A673 (cell line): ENCODE results near the gene C9orf40. TPM values are rescaled to one million over a fixed set of nuclear protein-coding genes. Genes with fewer than 3 reads are reported as not detected.

Experiments used
- BruUV-seq: library from RNA; stranded (reverse); fragments of 400-500 nt; replicated peaks from 2 replicates; lab custom pipeline; 2021; lab: Mats Ljungman, UMichigan
- CTCF ChIA-PET: fragments of 300-600 bp; sonication (Branson Sonifier 250); formaldehyde crosslinking; loops from one replicate; lab custom pipeline; 2022; ENCODE audit warnings: antibody characterized with exemption; lab: Charles Lee
- POLR2A ChIA-PET: fragments of 300-600 bp; sonication (Branson Sonifier 250); formaldehyde crosslinking; loops from one replicate; lab custom pipeline; 2022; ENCODE audit warnings: antibody characterized with exemption; ENCODE audit not compliant: low non-redundant PET; lab: Charles Lee
- DNase-seq: peaks from one replicate; pipeline ENCODE4 v3.0.0-alpha.2; 2015; ENCODE audit warnings: low spot score
- H3K27ac ChIP-seq: fragments of 200-600 bp; sonication (generic); 2 replicates; pipeline ENCODE4 v1.5.1; 2016; ENCODE audit warnings: mixed run types, low read depth, mild to moderate bottlenecking, mixed read lengths, antibody characterized with exemption, low read length; ENCODE audit not compliant: poor library complexity, severe bottlenecking
- H3K27me3 ChIP-seq: fragments of 200-600 bp; sonication (generic); replicated peaks from 2 replicates; pipeline ENCODE4 v1.6.1; 2017; ENCODE audit warnings: mixed run types, low read depth, mild to moderate bottlenecking, mixed read lengths, antibody characterized with exemption, low read length; ENCODE audit not compliant: insufficient read depth, poor library complexity
- H3K36me3 ChIP-seq: fragments of 200-600 bp; sonication (generic); 2 replicates; pipeline ENCODE4 v1.6.1; 2016; ENCODE audit warnings: mixed run types, mild to moderate bottlenecking, mixed read lengths, antibody characterized with exemption, low read length; ENCODE audit not compliant: insufficient read depth, poor library complexity, severe bottlenecking
- H3K4me1 ChIP-seq: fragments of 200-600 bp; sonication (generic); 2 replicates; pipeline ENCODE4 v1.6.1; 2017; ENCODE audit warnings: mixed run types, mild to moderate bottlenecking, mixed read lengths, antibody characterized with exemption, low read length; ENCODE audit not compliant: insufficient read depth, poor library complexity, severe bottlenecking
- H3K4me3 ChIP-seq: fragments of 200-600 bp; sonication (generic); 2 replicates; pipeline ENCODE4 v1.5.1; 2016; ENCODE audit warnings: low read depth, mixed run types, mild to moderate bottlenecking, mixed read lengths, low read length; ENCODE audit not compliant: poor library complexity, severe bottlenecking
- H3K9me3 ChIP-seq: fragments of 200-600 bp; sonication (generic); 2 replicates; pipeline ENCODE4 v1.6.1; 2016; ENCODE audit warnings: mixed run types, low read depth, mild to moderate bottlenecking, mixed read lengths, antibody characterized with exemption, low read length; ENCODE audit not compliant: poor library complexity, severe bottlenecking
- CTCF ChIP-seq: fragments of 300-800, 200-600 bp; sonication (generic); conservative IDR thresholded peaks from 2 replicates; pipeline ENCODE4 v1.5.1; 2017; ENCODE audit warnings: low read depth, mild to moderate bottlenecking, antibody characterized with exemption, low read length, moderate library complexity, mixed read lengths
- EZH2 ChIP-seq: fragments of 200-600 bp; sonication (generic); IDR thresholded peaks from 2 replicates; pipeline ENCODE4 v1.6.1; 2017; ENCODE audit warnings: borderline replicate concordance, low read depth, mild to moderate bottlenecking, mixed read lengths, antibody characterized with exemption, low read length; ENCODE audit not compliant: poor library complexity, severe bottlenecking
- intact Hi-C: fragments of 100-400 bp; cut with micrococcal nuclease; formaldehyde crosslinking; loops from one replicate; pipeline ENCODE4 v1.10.0; 2022; ENCODE audit not compliant: unreplicated experiment
- total RNA-seq: library from RNA; stranded (reverse); gene quantifications from 2 replicates; pipeline ENCODE4 v1.2.3, GENCODE V29; 2021

The C9orf40 gene
- total RNA-seq, 1 experiment from 2014 or later = 16.8 TPM

- ChIA-PET CTCF (interaction anchor here (0.7 kb wide), 1 partner anchor 179 kb away, joined by 5 read pairs; no protein-coding TSS in a partner anchor), POLR2A (no interaction called here)
- BruUV-seq = TSS peak; percentile 54
- H3K4me3 ChIP-seq = peak overlapping the region; percentile 94
- intact Hi-C loops = loop anchor here (5.0 kb wide), 1 partner anchor 74 kb away; the partner anchor contains the start of gene CARNMT1
- TF ChIP-seq CTCF = no peak
- H3K27ac ChIP-seq = peak overlapping the region; percentile 93
- no peaks in the 10 kb centered on the region for H3K36me3 ChIP-seq
- peaks cover 11% of the 10 kb centered on the region for H3K4me1 ChIP-seq
- H3K9me3 ChIP-seq = no peaks in the 10 kb centered on the region
- no peaks in the 10 kb centered on the region for H3K27me3 ChIP-seq
- DNase-seq = no peak
Observed at GRCh38 chr9:74953235-74953751, 581 bp upstream of the C9orf40 start.

GRCh38 chr9:74951725-74952151, 974 bp downstream of the C9orf40 start:
- Histone ChIP-seq H3K9me3 (no peaks in the 10 kb centered on the region), H3K36me3 (peaks cover 3% of the 10 kb centered on the region), H3K27me3 (no peaks in the 10 kb centered on the region), H3K27ac (peak overlapping the region; percentile 93), H3K4me3 (peak overlapping the region; percentile 94), H3K4me1 (peaks cover 11% of the 10 kb centered on the region)
- intact Hi-C loops = loop anchor here (5.0 kb wide), 1 partner anchor 76 kb away; the partner anchor contains the start of gene CARNMT1
- no TSS peak for BruUV-seq
- DNase-seq = no peak
- TF ChIP-seq CTCF = no peak
- no peak for TF ChIP-seq EZH2
- ChIA-PET CTCF (interaction anchor here (0.6 to 1.5 kb wide), 3 partner anchors 175 to 597 kb away, joined by 3 read pairs; no protein-coding TSS in a partner anchor), POLR2A (no interaction called here)

- Histone ChIP-seq H3K9me3 (no peaks in the 10 kb centered on the region), H3K36me3 (peaks cover 3% of the 10 kb centered on the region), H3K27ac (peak overlapping the region; percentile 93), H3K27me3 (no peaks in the 10 kb centered on the region), H3K4me3 (peak overlapping the region; percentile 94), H3K4me1 (peaks cover 11% of the 10 kb centered on the region)
- intact Hi-C loops = loop anchor here (5.0 kb wide), 1 partner anchor 76 kb away; the partner anchor contains the start of gene CARNMT1
- ChIA-PET POLR2A (no interaction called here), CTCF (interaction anchor here (1.5 kb wide), 1 partner anchor 177 kb away, joined by 3 read pairs; no protein-coding TSS in a partner anchor)
- peak; percentile 4 for DNase-seq
- BruUV-seq = TSS peak; percentile 38
- no peak for TF ChIP-seq EZH2
- TF ChIP-seq CTCF = no peak
Observed at GRCh38 chr9:74951107-74951720, 1.5 kb downstream of the C9orf40 start.
